ENCODE data around the gene OSGIN1.

The OSGIN1 gene

GRCh38 chr16:83952940-83953795 is at the start of gene OSGIN1:
Gene OSGIN1 (plus strand): TSS chr16:83953240. CDS start chr16:83957672, 4,432 bp downstream.
- peak; percentile 84 for DNase-seq (ENCODE audit: low spot score)

- DNase-seq (ENCODE audit: low spot score) = no peak
Observed at GRCh38 chr16:83903751-83904150, 49.3 kb upstream of the OSGIN1 start.

GRCh38 chr16:83906683-83907082 is 46.4 kb upstream of the OSGIN1 start:
- no peak for DNase-seq (ENCODE audit: low spot score)

GRCh38 chr16:83907111-83907510 is 45.9 kb upstream of the OSGIN1 start:
- DNase-seq (ENCODE audit: low spot score) = no peak

GRCh38 chr16:83907631-83908250 is 45.3 kb upstream of the OSGIN1 start:
- DNase-seq (ENCODE audit: low spot score) = no peak

- DNase-seq (ENCODE audit: low spot score) = no peak
Observed at GRCh38 chr16:83908798-83909197, 44.2 kb upstream of the OSGIN1 start.

- DNase-seq (ENCODE audit: low spot score) = no peak
Observed at GRCh38 chr16:83911290-83911689, 41.8 kb upstream of the OSGIN1 start.

GRCh38 chr16:83912519-83913244 is 40.4 kb upstream of the OSGIN1 start:
- no peak for DNase-seq (ENCODE audit: low spot score)

GRCh38 chr16:83913245-83913633 is 39.8 kb upstream of the OSGIN1 start:
- DNase-seq (ENCODE audit: low spot score) = no peak

- no peak for DNase-seq (ENCODE audit: low spot score)
Observed at GRCh38 chr16:83914091-83914710, 38.8 kb upstream of the OSGIN1 start.

- no peak for DNase-seq (ENCODE audit: low spot score)
Observed at GRCh38 chr16:83915081-83915480, 38.0 kb upstream of the OSGIN1 start.

- no peak for DNase-seq (ENCODE audit: low spot score)
Observed at GRCh38 chr16:83915491-83915890, 37.5 kb upstream of the OSGIN1 start.

GRCh38 chr16:83917152-83918120 is 35.6 kb upstream of the OSGIN1 start:
- no peak for DNase-seq (ENCODE audit: low spot score)

- no peak for DNase-seq (ENCODE audit: low spot score)
Observed at GRCh38 chr16:83920894-83921491, 32.0 kb upstream of the OSGIN1 start.

- DNase-seq (ENCODE audit: low spot score) = no peak
Observed at GRCh38 chr16:83923581-83924365, 29.3 kb upstream of the OSGIN1 start.

GRCh38 chr16:83924686-83925085 is 28.4 kb upstream of the OSGIN1 start:
- DNase-seq (ENCODE audit: low spot score) = no peak

- no peak for DNase-seq (ENCODE audit: low spot score)
Observed at GRCh38 chr16:83925095-83925905, 27.7 kb upstream of the OSGIN1 start.

GRCh38 chr16:83925957-83926725 is 26.9 kb upstream of the OSGIN1 start:
- no peak for DNase-seq (ENCODE audit: low spot score)
